GM12872 (cell line): ENCODE data around the gene NFIA.

Experiments
- TF ChIP-seq, protein P1 (sequence below): IDR thresholded peaks from 3 replicates; pipeline ENCODE4 v1.5.1; 2011; ENCODE audit warnings: low read depth, mild to moderate bottlenecking, low read length, moderate library complexity; ENCODE audit not compliant: insufficient read depth

The NFIA gene

DNA sequence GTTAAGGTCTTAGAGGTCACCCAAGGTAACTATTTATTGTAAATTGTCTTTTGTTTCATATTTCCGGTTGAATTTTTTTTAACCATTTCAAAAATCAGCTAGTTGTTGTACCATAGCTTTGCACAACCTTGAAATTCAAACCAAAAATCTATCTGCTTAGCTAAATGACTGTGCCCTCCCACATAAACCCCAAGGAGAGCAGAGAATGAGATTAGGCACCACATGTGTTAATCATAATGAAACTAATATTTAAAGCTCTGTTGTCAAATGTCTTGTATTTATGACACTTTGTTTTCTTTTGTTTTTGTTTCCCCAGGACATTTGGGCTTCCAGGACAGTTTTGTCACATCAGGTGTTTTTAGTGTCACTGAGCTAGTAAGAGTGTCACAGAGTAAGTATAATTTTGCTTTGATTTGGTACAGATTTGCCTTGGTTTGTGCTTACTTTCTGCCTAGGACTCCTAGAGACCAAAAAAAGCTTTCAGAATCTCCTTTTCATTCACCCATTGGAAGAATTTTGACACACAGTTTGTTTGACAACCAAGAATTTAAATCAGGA, 249.9 kb downstream of the NFIA start:
- TF ChIP-seq, protein P1, sequence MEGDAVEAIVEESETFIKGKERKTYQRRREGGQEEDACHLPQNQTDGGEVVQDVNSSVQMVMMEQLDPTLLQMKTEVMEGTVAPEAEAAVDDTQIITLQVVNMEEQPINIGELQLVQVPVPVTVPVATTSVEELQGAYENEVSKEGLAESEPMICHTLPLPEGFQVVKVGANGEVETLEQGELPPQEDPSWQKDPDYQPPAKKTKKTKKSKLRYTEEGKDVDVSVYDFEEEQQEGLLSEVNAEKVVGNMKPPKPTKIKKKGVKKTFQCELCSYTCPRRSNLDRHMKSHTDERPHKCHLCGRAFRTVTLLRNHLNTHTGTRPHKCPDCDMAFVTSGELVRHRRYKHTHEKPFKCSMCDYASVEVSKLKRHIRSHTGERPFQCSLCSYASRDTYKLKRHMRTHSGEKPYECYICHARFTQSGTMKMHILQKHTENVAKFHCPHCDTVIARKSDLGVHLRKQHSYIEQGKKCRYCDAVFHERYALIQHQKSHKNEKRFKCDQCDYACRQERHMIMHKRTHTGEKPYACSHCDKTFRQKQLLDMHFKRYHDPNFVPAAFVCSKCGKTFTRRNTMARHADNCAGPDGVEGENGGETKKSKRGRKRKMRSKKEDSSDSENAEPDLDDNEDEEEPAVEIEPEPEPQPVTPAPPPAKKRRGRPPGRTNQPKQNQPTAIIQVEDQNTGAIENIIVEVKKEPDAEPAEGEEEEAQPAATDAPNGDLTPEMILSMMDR = no peak

DNA sequence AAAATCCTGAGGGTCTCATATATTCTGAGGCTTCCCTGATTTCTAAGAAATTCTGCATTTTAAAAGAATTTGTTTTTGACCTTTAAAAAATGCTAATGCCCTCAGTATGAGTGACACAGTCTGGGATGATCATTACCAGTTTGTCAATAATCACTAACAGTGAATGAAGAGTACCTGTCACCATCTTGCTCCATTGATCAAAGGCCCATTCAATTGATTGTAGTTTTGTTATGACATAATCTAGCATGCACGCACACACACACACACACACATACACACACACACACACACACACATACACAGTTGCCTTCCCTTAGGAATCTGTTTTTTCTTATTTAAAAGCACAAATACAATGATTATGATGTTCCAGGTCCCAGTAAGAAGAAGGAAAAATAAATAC, 250.4 kb downstream of the NFIA start:
- TF ChIP-seq, protein P1 = no peak

DNA sequence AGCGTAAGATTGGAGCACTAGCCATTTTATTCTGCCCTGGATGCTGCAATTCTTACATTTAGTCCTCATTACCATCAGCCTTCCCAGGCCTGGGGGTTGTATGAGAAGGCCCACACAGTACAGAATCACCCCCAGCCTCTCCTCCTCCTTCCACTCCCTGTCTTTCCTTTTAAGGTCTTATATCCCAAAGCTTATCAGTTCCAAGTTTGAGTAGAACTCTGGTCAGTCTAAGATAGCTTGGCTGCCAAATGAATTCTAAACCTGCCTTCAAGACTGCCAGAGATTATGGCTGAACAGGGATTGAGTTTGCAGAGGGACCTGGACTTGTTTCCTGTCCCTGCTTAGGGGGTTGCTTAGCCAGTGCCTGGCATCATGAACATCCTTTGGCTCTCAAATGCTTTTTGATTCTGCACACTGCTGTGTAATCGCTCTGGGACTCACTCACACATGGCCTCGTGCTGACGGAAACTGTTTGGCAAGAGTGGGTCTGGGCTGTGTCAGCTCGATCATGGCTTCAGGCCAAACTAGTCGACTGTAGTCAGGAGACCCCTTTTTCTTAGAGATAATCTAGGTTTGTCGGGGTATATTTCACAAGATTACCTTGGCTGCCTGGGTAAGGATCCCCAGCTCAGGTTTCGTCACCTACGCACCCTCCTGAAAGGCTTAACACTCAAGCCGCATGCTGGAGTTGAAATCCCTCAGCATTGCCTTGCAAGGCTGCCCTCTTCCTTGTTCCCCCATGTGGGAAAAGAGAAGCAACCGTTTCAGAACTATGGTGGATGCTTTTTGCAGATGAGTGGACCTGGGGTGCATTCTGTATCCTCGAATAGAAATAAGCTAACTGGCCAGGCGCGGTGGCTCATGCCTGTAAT, 252.6 kb downstream of the NFIA start:
- TF ChIP-seq, protein P1 = no peak

DNA sequence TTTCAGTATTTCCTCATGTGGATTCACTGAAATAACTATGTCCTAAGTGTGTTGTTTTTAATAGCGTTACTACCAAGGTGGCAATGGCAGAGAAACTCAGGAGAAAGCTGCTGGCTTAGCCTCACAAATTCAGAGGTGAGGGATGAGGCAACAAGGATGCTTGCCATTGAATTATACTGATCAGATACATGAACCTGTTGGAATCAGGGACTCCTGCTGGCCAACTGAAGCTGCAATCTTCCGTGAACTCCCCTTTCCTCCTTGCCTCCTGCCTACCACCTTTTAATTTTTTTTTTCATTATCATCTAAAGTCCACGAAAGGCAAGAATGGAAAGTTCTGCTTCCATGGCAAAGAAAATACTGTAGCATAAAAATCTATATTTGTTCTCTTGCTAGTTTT, 254.7 kb downstream of the NFIA start:
- TF ChIP-seq, protein P1 = no peak

DNA sequence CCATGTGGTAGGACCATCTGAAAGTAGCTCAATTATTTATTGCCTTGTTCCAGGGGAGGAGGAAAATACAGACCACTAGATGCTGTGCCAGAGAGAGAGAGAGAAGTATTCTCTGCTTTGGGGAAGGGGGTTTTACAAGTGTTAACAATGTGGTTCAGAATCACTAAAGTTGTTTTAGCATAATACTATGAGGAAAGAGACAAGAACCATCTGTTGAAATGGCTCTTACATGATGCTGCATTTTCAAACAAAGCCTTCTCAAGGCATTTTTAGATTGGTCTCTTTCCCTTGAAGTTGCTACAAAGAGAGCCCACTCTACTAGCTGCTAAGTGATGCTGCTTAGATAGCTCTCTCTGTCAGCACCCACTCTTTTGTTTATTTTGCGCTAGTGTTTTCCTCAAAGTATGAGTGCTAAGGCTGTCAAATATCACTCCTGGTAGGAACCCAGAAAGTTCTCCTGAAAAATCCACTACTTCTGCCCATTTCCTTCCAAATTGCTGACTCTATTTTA, 255.1 kb downstream of the NFIA start:
- TF ChIP-seq, protein P1 = no peak

DNA sequence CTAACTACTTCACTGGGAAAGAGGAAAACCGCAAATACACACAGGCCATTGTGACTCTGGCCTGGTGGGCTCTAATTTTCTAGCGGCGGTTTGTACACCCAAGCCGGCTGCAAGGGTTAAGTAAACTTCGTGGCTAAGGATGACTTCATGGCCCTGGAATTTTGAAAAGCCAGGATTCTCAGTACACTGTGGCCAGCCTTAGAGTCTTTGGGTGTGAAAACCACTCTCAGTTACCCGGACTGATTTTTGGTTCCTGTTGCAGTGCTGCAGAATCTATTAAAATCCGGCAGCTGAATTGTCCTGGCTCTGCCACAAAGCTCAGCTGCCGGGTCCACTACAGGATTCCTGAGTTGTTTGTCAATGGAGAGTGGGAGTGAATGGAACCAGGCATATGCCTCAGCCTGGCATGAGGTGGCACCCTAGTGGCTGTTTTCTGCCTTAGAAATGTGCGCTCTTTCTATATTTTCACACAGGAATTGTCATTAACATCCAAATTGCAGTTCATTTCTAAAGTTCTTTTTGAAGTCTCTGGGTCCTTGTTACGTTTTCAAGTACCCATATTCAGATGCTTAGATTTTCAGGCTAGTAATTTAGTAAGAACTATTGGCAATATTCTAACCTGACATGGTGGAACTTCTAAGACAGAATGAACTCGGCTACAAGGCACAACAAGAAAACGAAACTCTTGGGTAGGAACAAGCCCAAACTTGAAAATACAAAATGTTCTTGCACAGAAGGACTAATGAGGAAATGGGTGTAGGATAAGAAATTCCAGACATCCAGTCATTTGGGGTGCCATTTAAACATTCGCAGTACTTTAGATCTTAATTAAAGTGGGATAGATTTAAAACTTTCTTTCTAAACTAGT, 255.9 kb downstream of the NFIA start:
- TF ChIP-seq, protein P1 = peak; percentile 54

DNA sequence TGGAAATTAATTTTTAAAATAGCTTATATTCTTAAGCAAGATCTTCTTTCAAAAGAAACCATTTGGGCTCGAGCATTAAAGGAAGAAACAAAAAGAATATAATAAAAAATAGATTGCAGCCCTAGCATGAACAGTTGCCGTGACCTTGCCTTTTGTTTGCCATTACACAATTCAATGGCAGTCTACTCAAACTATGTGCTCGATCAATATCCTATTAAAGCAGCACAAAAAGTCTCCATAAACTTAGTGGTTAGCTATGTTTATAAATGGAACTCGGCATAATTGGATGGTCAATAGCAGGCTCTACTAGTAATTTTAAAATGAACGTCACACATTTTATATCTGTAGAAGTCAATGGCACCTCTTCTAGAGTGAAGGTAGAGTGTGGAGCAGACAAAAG, 256.5 kb downstream of the NFIA start:
- TF ChIP-seq, protein P1 = no peak
